Measurements from ENCODE around the gene GSX1.

GRCh38 chr13:27821566-27821965 is 29.3 kb downstream of the GSX1 start:
- TF ChIP-seq HSF4 (CRISPR knock-in tag; IDR thresholded peaks at IDR 0.05; ENCODE audit: borderline replicate concordance), result no peak
- TF ChIP-seq, protein P1, sequence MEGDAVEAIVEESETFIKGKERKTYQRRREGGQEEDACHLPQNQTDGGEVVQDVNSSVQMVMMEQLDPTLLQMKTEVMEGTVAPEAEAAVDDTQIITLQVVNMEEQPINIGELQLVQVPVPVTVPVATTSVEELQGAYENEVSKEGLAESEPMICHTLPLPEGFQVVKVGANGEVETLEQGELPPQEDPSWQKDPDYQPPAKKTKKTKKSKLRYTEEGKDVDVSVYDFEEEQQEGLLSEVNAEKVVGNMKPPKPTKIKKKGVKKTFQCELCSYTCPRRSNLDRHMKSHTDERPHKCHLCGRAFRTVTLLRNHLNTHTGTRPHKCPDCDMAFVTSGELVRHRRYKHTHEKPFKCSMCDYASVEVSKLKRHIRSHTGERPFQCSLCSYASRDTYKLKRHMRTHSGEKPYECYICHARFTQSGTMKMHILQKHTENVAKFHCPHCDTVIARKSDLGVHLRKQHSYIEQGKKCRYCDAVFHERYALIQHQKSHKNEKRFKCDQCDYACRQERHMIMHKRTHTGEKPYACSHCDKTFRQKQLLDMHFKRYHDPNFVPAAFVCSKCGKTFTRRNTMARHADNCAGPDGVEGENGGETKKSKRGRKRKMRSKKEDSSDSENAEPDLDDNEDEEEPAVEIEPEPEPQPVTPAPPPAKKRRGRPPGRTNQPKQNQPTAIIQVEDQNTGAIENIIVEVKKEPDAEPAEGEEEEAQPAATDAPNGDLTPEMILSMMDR (IDR thresholded peaks at IDR 0.05 in 2 of 3, conservative IDR thresholded peaks at IDR 0.05 in 1 of 3; ENCODE audit: insufficient read depth in 2 of 3, low read depth in 1 of 3, low read length in 3 of 3), result no peak
- no peak for TF ChIP-seq ZNF431 (CRISPR knock-in tag; IDR thresholded peaks at IDR 0.05)
- TF ChIP-seq ZNF232 (CRISPR knock-in tag; IDR thresholded peaks at IDR 0.05), result no peak
- TF ChIP-seq HDAC2 (IDR thresholded peaks at IDR 0.05), result no peak
- TF ChIP-seq CBX5 (IDR thresholded peaks at IDR 0.05; ENCODE audit: borderline replicate concordance, low read depth), result no peak
- TF ChIP-seq KLF6 (CRISPR knock-in tag; IDR thresholded peaks at IDR 0.05; ENCODE audit: borderline replicate concordance), result no peak
- TF ChIP-seq, protein P2, sequence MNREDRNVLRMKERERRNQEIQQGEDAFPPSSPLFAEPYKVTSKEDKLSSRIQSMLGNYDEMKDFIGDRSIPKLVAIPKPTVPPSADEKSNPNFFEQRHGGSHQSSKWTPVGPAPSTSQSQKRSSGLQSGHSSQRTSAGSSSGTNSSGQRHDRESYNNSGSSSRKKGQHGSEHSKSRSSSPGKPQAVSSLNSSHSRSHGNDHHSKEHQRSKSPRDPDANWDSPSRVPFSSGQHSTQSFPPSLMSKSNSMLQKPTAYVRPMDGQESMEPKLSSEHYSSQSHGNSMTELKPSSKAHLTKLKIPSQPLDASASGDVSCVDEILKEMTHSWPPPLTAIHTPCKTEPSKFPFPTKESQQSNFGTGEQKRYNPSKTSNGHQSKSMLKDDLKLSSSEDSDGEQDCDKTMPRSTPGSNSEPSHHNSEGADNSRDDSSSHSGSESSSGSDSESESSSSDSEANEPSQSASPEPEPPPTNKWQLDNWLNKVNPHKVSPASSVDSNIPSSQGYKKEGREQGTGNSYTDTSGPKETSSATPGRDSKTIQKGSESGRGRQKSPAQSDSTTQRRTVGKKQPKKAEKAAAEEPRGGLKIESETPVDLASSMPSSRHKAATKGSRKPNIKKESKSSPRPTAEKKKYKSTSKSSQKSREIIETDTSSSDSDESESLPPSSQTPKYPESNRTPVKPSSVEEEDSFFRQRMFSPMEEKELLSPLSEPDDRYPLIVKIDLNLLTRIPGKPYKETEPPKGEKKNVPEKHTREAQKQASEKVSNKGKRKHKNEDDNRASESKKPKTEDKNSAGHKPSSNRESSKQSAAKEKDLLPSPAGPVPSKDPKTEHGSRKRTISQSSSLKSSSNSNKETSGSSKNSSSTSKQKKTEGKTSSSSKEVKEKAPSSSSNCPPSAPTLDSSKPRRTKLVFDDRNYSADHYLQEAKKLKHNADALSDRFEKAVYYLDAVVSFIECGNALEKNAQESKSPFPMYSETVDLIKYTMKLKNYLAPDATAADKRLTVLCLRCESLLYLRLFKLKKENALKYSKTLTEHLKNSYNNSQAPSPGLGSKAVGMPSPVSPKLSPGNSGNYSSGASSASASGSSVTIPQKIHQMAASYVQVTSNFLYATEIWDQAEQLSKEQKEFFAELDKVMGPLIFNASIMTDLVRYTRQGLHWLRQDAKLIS (CRISPR knock-in tag; IDR thresholded peaks at IDR 0.05), result no peak
- TF ChIP-seq ZNF398 (CRISPR knock-in tag; IDR thresholded peaks at IDR 0.05), result no peak
- TF ChIP-seq ETS1 (conservative IDR thresholded peaks at IDR 0.05; ENCODE audit: control insufficient read depth, low read depth, low read length), result no peak
- TF ChIP-seq ZFP1 (CRISPR knock-in tag; IDR thresholded peaks at IDR 0.05), result no peak
- no peak for TF ChIP-seq POLR2AphosphoS5 (IDR thresholded peaks at IDR 0.05; ENCODE audit: control insufficient read depth, insufficient read depth, low read depth, low read length)
- TF ChIP-seq NFYB (IDR thresholded peaks at IDR 0.05; ENCODE audit: extremely low read depth, insufficient read length), result no peak
- no peak for TF ChIP-seq EZH2 (IDR thresholded peaks at IDR 0.05; ENCODE audit: borderline replicate concordance, low read depth, low read length)

Data from K562 (cell line).